ENCODE data around the gene ADI1. TPM values are rescaled to one million over a fixed set of nuclear protein-coding genes. Genes with fewer than 3 reads are reported as not detected.
"Not testable (repeated sequence)": the region's sequence is repeated elsewhere in the genome, so short reads cannot be mapped to it uniquely, and the experiment has no call there.

Gene ADI1
- total RNA-seq, 3 donors from 2014 or later, result 47.2 to 81.3 (median 78.2) TPM

DNA sequence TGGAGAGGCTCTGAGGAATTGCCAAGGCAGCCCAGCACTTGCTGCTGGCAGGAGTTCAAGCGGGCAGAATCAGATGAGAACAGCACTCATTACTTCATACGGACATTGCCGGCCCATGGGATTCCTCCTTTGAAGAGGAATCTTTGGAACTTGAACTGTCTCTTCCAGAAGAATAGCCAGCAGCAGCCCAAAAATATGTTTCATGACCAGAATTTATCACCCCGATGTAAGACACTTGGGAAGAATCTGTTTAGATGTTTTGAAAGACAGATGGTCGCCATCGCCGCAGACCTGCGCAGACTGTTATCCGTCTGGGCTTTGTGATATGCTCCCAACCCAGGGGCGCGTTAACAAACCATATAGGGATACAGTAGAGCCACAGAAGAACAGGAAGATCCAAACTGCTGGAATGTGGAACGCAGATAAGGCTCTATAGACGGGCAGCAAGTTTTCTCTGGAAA, 3.7 kb upstream of the ADI1 start:
- Histone ChIP-seq H3K27me3 (no peaks in the 10 kb centered on the region), H3K9me3 (no peaks in the 10 kb centered on the region), H3K27ac (no peak overlapping the region), H3K36me3 (no peaks in the 10 kb centered on the region), H3K4me1 (peaks cover 0 to 2% of the 10 kb centered on the region in 2 donors), H3K4me3 (no peak overlapping the region)
- intact Hi-C loops (cut with DNase I; ENCODE audit: low total_unique reads), result no loop called here
- TF ChIP-seq CTCF (IDR thresholded peaks at IDR 0.05), result no peak
- no peak for TF ChIP-seq POLR2AphosphoS5 (IDR thresholded peaks at IDR 0.05)
- no peak for TF ChIP-seq POLR2A (IDR thresholded peaks at IDR 0.05)
- no peak for DNase-seq (ENCODE audit: low spot score in 2 of 2)

DNA sequence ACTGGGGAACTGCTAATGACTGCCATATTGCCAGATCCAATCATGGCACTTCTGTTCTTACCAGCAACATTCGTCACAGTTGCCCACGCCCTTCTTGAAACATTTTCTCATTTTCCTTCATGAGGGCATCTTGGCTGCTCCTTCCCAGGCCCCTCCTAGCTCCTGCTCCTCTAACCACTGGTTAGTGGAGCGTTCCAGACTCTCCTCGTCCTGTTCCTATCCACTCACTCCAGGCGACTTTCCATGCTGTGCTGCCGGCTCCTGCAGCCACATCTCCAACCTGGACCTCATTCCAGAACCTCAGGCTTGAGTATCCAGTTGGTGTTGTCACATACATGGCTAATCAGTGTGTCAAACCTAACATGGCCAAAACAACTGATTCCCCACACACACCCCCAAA, 1.3 kb upstream of the ADI1 start:
- no peaks in the 10 kb centered on the region for H3K27me3 ChIP-seq
- H3K36me3 ChIP-seq, result no peaks in the 10 kb centered on the region
- H3K4me3 ChIP-seq, result peak overlapping the region in 1 of 3 donors; percentile 92
- no peak for TF ChIP-seq POLR2A (IDR thresholded peaks at IDR 0.05)
- no peak for TF ChIP-seq CTCF (IDR thresholded peaks at IDR 0.05)
- H3K4me1 ChIP-seq, result peaks cover 0 to 8% of the 10 kb centered on the region in 2 donors
- no peak for DNase-seq (ENCODE audit: low spot score in 2 of 2)
- no peak overlapping the region for H3K27ac ChIP-seq
- intact Hi-C loops (cut with DNase I; ENCODE audit: low total_unique reads), result no loop called here
- no peaks in the 10 kb centered on the region for H3K9me3 ChIP-seq

- H3K36me3 ChIP-seq, result no peaks in the 10 kb centered on the region
- no peaks in the 10 kb centered on the region for H3K27me3 ChIP-seq
- intact Hi-C loops (cut with DNase I; ENCODE audit: low total_unique reads), result no loop called here
- H3K27ac ChIP-seq, result peak overlapping the region; percentile 96 to 98
- H3K4me1 ChIP-seq, result peaks cover 0 to 8% of the 10 kb centered on the region in 2 donors
- peak overlapping the region; percentile 63 to 92 (median 83) for H3K4me3 ChIP-seq
- no peaks in the 10 kb centered on the region for H3K9me3 ChIP-seq
- DNase-seq (ENCODE audit: low spot score in 2 of 2), result peak; percentile 93 to 95
- TF ChIP-seq POLR2A (IDR thresholded peaks at IDR 0.05) (no peak), CTCF (IDR thresholded peaks at IDR 0.05) (no peak), POLR2AphosphoS5 (IDR thresholded peaks at IDR 0.05) (peak in 1 of 3 donors; percentile 11)
Observed at GRCh38 chr2:3518496-3519254, 656 bp downstream of the ADI1 start.

DNA sequence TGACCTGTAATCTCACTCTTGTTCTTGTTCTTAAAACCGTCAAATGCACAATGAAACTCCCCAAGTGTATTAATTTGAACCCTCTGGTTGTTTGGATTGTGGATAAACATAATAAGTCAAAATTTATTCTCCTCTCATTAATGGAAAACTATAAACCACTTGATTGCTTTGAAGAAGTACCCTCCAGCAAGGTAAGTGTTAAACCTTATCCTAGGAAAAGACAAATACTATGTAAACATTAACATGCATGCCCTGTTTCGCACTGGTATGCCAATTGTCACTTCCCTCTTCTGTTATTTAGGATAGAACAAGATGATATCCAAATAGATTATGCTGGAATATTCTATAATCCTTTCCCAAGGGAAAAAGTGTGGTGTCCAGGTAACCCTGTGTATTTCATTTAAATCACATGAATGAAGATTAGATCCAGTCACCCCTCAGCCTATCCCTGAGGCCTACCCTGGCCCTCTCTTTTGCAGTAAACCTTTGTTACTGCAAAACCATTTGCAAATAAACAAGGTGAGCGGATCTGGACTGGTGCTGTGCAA, 1.3 kb downstream of the ADI1 start:
- intact Hi-C loops (cut with DNase I; ENCODE audit: low total_unique reads), result no loop called here
- DNase-seq (ENCODE audit: low spot score in 2 of 2), result no peak
- H3K27ac ChIP-seq, result peak overlapping the region; percentile 96 to 98
- H3K27me3 ChIP-seq, result no peaks in the 10 kb centered on the region
- H3K4me1 ChIP-seq, result peaks cover 0 to 8% of the 10 kb centered on the region in 2 donors
- no peak for TF ChIP-seq POLR2AphosphoS5 (IDR thresholded peaks at IDR 0.05)
- no peak for TF ChIP-seq POLR2A (IDR thresholded peaks at IDR 0.05)
- no peak for TF ChIP-seq CTCF (IDR thresholded peaks at IDR 0.05)
- H3K4me3 ChIP-seq, result peak overlapping the region; percentile 63 to 92 (median 83)
- H3K9me3 ChIP-seq, result no peaks in the 10 kb centered on the region
- no peaks in the 10 kb centered on the region for H3K36me3 ChIP-seq

GRCh38 chr2:3516831-3517230, 2.5 kb downstream of the ADI1 start:
- intact Hi-C loops (cut with DNase I; ENCODE audit: low total_unique reads), result no loop called here
- no peak for TF ChIP-seq POLR2A (IDR thresholded peaks at IDR 0.05)
- no peak for TF ChIP-seq CTCF (IDR thresholded peaks at IDR 0.05)
- TF ChIP-seq POLR2AphosphoS5 (IDR thresholded peaks at IDR 0.05), result no peak
- H3K27me3 ChIP-seq, result no peaks in the 10 kb centered on the region
- no peaks in the 10 kb centered on the region for H3K36me3 ChIP-seq
- no peak overlapping the region for H3K4me3 ChIP-seq
- H3K27ac ChIP-seq, result no peak overlapping the region
- DNase-seq (ENCODE audit: low spot score in 2 of 2), result no peak
- peaks cover 0 to 8% of the 10 kb centered on the region in 2 donors for H3K4me1 ChIP-seq
- no peaks in the 10 kb centered on the region for H3K9me3 ChIP-seq

DNA sequence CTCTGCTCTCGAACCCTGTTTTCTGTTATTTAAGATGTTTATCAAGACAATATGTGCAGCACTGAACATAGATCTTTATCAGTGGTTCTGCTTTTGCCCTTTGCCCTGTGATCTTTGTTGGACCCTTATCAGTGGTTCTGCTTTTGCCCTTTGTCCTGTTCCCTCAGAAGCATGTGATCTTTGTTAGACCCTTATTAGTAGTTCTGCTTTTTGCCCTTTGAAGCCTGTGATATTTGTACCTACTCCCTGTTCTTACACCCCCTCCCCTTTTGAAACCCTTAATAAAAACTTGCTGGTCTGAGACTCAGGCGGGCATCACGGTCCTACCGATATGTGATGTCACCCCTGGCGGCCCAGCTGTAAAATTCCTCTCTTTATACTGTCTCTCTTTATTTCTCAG, 3.9 kb downstream of the ADI1 start:
- H3K27me3 ChIP-seq; DNase-seq (ENCODE audit: low spot score in 2 of 2); H3K4me1 ChIP-seq; H3K4me3 ChIP-seq; H3K27ac ChIP-seq; intact Hi-C loops (cut with DNase I; ENCODE audit: low total_unique reads); H3K36me3 ChIP-seq; H3K9me3 ChIP-seq: not testable (repeated sequence)

Measured in breast epithelium (tissue), 4 donors.